Sigmoid colon (tissue), 7 donors: Measurements from ENCODE around the gene SHB. TPM values are rescaled to one million over a fixed set of nuclear protein-coding genes. Genes with fewer than 3 reads are reported as not detected.

Source experiments
- DNase-seq: peaks from one replicate; pipeline ENCODE4 v3.0.0-alpha.2; 2019
- H3K27ac ChIP-seq, 4 donors: fragments of 200-600 bp; sonication (generic); one replicate each; pipeline ENCODE4 v1.5.1; 2016 to 2019; ENCODE audit warnings: mild to moderate bottlenecking in 1 of 4
- H3K27me3 ChIP-seq, 3 donors: fragments of 200-600 bp; sonication (generic); one replicate each; pipeline ENCODE4 v1.5.1; 2019; ENCODE audit warnings: mild to moderate bottlenecking in 1 of 3
- H3K36me3 ChIP-seq, 4 donors: fragments of 200-600 bp; sonication (generic); one replicate each; pipeline ENCODE4 v1.5.1; 2016 to 2019
- H3K4me1 ChIP-seq, 4 donors: fragments of 200-600 bp; sonication (generic); one replicate each; pipeline ENCODE4 v1.5.1; 2017 to 2019
- H3K4me3 ChIP-seq, 4 donors: fragments of 200-600 bp; sonication (generic); one replicate each; pipeline ENCODE4 v1.5.1; 2017 to 2019; ENCODE audit warnings: mild to moderate bottlenecking in 2 of 4, moderate library complexity in 1 of 4
- H3K9me3 ChIP-seq, 4 donors: fragments of 200-600 bp in 3 of 4; sonication (generic) in 3 of 4; one replicate each; pipeline versions ENCODE4 v1.5.1 to v1.6.1; 2013 to 2019
- EP300 ChIP-seq, 4 donors: sonication (generic); formaldehyde crosslinking; IDR thresholded peaks; one replicate each; pipeline ENCODE4 v1.6.1; 2017; ENCODE audit warnings: antibody characterized with exemption in 4 of 4
- POLR2A ChIP-seq, 2 donors: fragments of 450-650 bp; IDR thresholded peaks; one replicate each; pipeline ENCODE4 v1.6.1; 2016; ENCODE audit warnings: antibody characterized with exemption in 2 of 2, mild to moderate bottlenecking in 2 of 2, moderate library complexity in 2 of 2
- POLR2AphosphoS5 ChIP-seq, 4 donors: sonication (generic); formaldehyde crosslinking; IDR thresholded peaks; one replicate each; pipeline ENCODE4 v1.6.1; 2017; ENCODE audit warnings: antibody characterized with exemption in 4 of 4
- WGBS, 2 donors: extraction: QIAGEN DNeasy Blood & Tissue Kit; methylation state at CpG; one replicate each; pipeline ENCODE4 v1.1.7; 2013; 5-methylcytosine and 5-hydroxymethylcytosine counted together
- intact Hi-C: fragments of 100-400 bp; cut with DNase I; formaldehyde crosslinking; loops from one replicate; pipeline ENCODE4 v1.15.1; 2023
- polyA plus RNA-seq, 3 donors: library from polyadenylated mRNA; stranded (reverse); fragments of 200-250 nt; gene quantifications; one replicate each; pipeline ENCODE4 v1.2.3, GENCODE V29; 2013
- total RNA-seq, 4 donors: library from RNA; depleted of rRNA; stranded (reverse); fragments of >200 nt; gene quantifications; one replicate each; pipeline ENCODE4 v1.1.0, GENCODE V29; 2016
- TF ChIP-seq, protein P1 (sequence below), 4 experiments: fragments of 450-650 bp in 3 of 4; fragments of 200-600 bp in 1 of 4; IDR thresholded peaks; one replicate each; pipeline ENCODE4 v1.5.1; 2016 to 2019; ENCODE audit warnings: antibody characterized with exemption in 4 of 4, mild to moderate bottlenecking in 3 of 4, moderate library complexity in 2 of 4
- donor health status: healthy with polysubstance abuse.
- donor health status: Bipolar disorder and iron deficiency.
- donor health status: healthy.

Gene SHB
- total and polyA plus RNA-seq, 7 donors, result 6.8 to 33.7 (median 10.2) TPM

DNA sequence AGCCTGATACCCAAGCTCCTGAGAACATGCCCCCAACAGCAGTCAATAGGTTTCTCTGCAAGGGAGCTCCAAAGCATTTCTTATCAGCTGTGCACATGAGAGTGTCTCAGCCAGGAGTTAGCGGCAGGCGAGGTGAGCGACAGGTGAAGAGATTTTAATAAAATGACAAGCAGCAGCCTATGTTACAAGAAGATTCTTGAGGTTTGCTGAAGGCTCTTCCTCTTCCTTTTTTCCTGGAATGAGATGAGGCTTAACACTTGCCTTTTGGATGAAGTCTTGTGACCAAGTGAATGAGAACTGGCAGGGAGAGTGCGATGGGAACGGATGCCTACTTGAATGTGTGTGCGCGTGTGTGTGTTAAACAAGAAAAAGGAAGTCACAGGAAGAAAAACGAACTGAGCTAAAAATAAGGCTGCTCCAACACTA, 76.1 kb downstream of the SHB start:
- Histone ChIP-seq H3K27ac (peak overlapping the region in 1 of 4 donors; percentile 87), H3K9me3 (no peaks in the 10 kb centered on the region), H3K36me3 (no peaks in the 10 kb centered on the region), H3K27me3 (no peaks in the 10 kb centered on the region), H3K4me1 (peaks cover 0 to 45% (median 26%) of the 10 kb centered on the region in 4 donors), H3K4me3 (no peak overlapping the region)
- no peak for DNase-seq
- TF ChIP-seq EP300 (IDR thresholded peaks at IDR 0.05) (peak in 1 of 4 donors; percentile 53), POLR2AphosphoS5 (IDR thresholded peaks at IDR 0.05) (peak in 1 of 4 donors; percentile 36)
- TF ChIP-seq, protein P1, sequence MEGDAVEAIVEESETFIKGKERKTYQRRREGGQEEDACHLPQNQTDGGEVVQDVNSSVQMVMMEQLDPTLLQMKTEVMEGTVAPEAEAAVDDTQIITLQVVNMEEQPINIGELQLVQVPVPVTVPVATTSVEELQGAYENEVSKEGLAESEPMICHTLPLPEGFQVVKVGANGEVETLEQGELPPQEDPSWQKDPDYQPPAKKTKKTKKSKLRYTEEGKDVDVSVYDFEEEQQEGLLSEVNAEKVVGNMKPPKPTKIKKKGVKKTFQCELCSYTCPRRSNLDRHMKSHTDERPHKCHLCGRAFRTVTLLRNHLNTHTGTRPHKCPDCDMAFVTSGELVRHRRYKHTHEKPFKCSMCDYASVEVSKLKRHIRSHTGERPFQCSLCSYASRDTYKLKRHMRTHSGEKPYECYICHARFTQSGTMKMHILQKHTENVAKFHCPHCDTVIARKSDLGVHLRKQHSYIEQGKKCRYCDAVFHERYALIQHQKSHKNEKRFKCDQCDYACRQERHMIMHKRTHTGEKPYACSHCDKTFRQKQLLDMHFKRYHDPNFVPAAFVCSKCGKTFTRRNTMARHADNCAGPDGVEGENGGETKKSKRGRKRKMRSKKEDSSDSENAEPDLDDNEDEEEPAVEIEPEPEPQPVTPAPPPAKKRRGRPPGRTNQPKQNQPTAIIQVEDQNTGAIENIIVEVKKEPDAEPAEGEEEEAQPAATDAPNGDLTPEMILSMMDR (IDR thresholded peaks at IDR 0.05), result no peak
- WGBS, 2 donors, result 53 to 86% methylated on average over 8 of the region's 8 CpGs
- intact Hi-C loops, result no loop called here

DNA sequence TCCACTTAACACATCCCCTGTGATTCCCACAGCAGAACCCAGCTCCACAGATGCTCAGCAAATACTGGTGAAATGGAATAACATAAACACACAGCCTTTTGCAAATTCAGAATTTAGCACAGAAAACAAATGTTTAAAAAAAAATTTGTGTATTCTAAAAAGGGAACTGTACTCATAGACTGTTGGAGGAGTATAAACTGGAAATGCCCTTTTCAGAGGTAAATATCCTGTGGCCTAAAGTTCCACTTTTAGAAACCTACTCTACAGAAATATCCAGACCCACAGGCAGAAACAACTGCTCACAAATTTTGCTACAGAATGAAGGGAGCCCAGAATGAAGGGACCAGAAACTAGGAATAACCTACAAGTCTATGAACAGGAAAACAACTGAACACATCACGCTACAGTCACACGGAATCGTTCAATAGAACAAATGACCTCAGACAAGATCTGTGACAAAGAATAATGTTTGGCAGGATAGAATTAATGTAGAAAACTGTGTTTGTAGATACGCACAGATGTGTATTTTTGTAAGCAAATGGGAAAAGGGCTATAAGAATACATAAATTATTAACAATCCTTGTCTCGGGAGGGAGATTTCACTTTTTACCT, 78.5 kb downstream of the SHB start:
- no peak for DNase-seq
- Histone ChIP-seq H3K9me3 (no peaks in the 10 kb centered on the region), H3K4me1 (peaks cover 0 to 29% (median 17%) of the 10 kb centered on the region in 4 donors), H3K27me3 (no peaks in the 10 kb centered on the region), H3K27ac (no peak overlapping the region), H3K4me3 (no peak overlapping the region), H3K36me3 (no peaks in the 10 kb centered on the region)
- TF ChIP-seq POLR2A (IDR thresholded peaks at IDR 0.05), result no peak
- no peak for TF ChIP-seq EP300 (IDR thresholded peaks at IDR 0.05)
- TF ChIP-seq, protein P1 (IDR thresholded peaks at IDR 0.05), result no peak
- TF ChIP-seq POLR2AphosphoS5 (IDR thresholded peaks at IDR 0.05), result no peak
- intact Hi-C loops, result no loop called here
- WGBS, 2 donors, result 72 to 82% methylated on average over 5 of the region's 5 CpGs

DNA sequence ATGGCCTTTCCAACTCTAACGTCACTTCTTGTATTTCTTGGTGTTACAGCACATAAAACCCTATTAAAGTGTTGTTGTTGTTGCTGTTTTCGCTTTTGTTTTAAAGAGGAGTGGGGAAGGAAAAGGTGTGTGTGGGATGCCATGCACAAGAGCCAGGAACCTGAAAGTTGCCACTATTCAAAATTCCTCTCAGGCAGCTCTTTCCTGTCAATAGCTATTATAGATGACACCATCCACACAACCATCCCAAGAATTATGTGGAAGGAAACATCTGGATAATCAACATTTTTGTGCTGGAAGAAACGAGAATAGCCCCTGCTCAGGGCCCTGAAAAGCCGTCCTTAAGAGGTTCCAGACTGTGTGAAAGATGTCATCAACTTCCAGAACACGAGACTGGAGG, 79.3 kb downstream of the SHB start:
- WGBS, 2 donors, result 86 to 89% methylated on average over 5 of the region's 5 CpGs
- TF ChIP-seq, protein P1 (IDR thresholded peaks at IDR 0.05), result no peak
- TF ChIP-seq POLR2AphosphoS5 (IDR thresholded peaks at IDR 0.05), result no peak
- TF ChIP-seq POLR2A (IDR thresholded peaks at IDR 0.05), result no peak
- TF ChIP-seq EP300 (IDR thresholded peaks at IDR 0.05), result no peak
- no peak overlapping the region for H3K4me3 ChIP-seq
- no peak overlapping the region for H3K27ac ChIP-seq
- no peaks in the 10 kb centered on the region for H3K36me3 ChIP-seq
- no peaks in the 10 kb centered on the region for H3K27me3 ChIP-seq
- H3K4me1 ChIP-seq, result peaks cover 0 to 29% (median 17%) of the 10 kb centered on the region in 4 donors
- intact Hi-C loops, result no loop called here
- no peak for DNase-seq
- no peaks in the 10 kb centered on the region for H3K9me3 ChIP-seq

DNA sequence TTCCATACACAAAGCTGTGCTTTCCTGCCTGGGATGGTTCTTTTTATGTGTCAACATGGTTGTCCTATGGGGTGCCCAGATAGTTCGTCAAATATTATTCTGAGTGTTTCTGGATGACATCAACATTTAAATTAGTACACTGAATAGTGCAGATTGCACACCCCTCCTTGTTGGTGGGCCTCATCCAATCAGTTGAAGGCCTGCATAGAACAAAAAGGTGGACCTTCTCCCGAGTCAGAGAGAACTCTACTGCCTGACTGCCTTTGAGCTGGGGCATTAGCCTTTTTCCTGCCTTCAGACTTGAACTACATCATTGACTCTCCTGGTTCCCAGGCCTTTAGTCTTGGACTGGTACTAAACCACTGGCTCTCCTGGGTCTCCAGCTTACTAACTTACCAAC, 80.4 kb downstream of the SHB start:
- TF ChIP-seq, protein P1 (IDR thresholded peaks at IDR 0.05), result no peak
- TF ChIP-seq POLR2AphosphoS5 (IDR thresholded peaks at IDR 0.05), result no peak
- TF ChIP-seq POLR2A (IDR thresholded peaks at IDR 0.05), result no peak
- no peak for TF ChIP-seq EP300 (IDR thresholded peaks at IDR 0.05)
- intact Hi-C loops, result no loop called here
- 68 to 69% methylated on average over 2 of the region's 2 CpGs for WGBS, 2 donors
- no peaks in the 10 kb centered on the region for H3K36me3 ChIP-seq
- H3K4me1 ChIP-seq, result peaks cover 0 to 24% (median 11%) of the 10 kb centered on the region in 4 donors
- no peaks in the 10 kb centered on the region for H3K9me3 ChIP-seq
- no peaks in the 10 kb centered on the region for H3K27me3 ChIP-seq
- H3K4me3 ChIP-seq, result no peak overlapping the region
- no peak for DNase-seq
- no peak overlapping the region for H3K27ac ChIP-seq

DNA sequence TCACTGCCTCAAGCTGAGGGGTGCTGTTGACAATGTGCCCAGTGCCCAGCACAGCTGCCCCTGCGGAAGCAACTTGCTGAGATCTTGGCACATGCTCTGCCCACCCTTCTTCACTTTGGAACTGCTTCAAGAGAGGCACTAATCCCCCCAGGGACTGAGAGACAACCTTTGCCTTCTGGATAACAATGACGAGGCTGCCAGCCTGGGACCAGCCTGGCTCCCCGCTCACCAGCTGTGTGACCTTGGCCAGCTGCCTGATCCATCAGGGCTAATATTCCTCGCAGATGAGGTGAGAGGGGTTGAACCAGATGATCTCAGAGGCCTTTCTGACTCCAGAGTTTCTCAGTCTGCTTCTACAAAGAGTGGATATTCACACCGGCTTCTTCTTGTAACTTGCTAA, 81.0 kb downstream of the SHB start:
- Histone ChIP-seq H3K4me3 (no peak overlapping the region), H3K36me3 (no peaks in the 10 kb centered on the region), H3K27me3 (no peaks in the 10 kb centered on the region), H3K9me3 (no peaks in the 10 kb centered on the region), H3K27ac (no peak overlapping the region), H3K4me1 (peaks cover 0 to 22% (median 11%) of the 10 kb centered on the region in 4 donors)
- no peak for TF ChIP-seq POLR2AphosphoS5 (IDR thresholded peaks at IDR 0.05)
- TF ChIP-seq EP300 (IDR thresholded peaks at IDR 0.05), result no peak
- TF ChIP-seq, protein P1 (IDR thresholded peaks at IDR 0.05), result no peak
- TF ChIP-seq POLR2A (IDR thresholded peaks at IDR 0.05), result no peak
- intact Hi-C loops, result no loop called here
- DNase-seq, result no peak
- WGBS, 2 donors, result 79 to 86% methylated on average over 5 of the region's 5 CpGs
